Smooth muscle cell (in vitro differentiated cells): Measurements from ENCODE around the gene HNRNPU. TPM values are rescaled to one million over a fixed set of nuclear protein-coding genes. Genes with fewer than 3 reads are reported as not detected.
A peak's percentile ranks its signal among the peaks of the same experiment; 100 is the strongest.

Experiments used
- DNase-seq: peaks from one replicate; lab custom pipeline; 2025; ENCODE audit not compliant: unreplicated experiment; lab: John Stamatoyannopoulos, UW
- H2AFZ ChIP-seq: fragments of 200-600 bp; sonication (generic); 2 replicates; pipeline ENCODE4 v1.6.0; 2016; ENCODE audit warnings: antibody characterized with exemption, low read depth, mild to moderate bottlenecking
- H3F3A ChIP-seq: fragments of 200-600 bp; sonication (generic); 2 replicates; pipeline ENCODE4 v1.6.0; 2017; ENCODE audit warnings: antibody characterized with exemption, low read depth
- H3K27ac ChIP-seq: fragments of 200-600 bp; sonication (generic); 2 replicates; pipeline ENCODE4 v1.5.1; 2016; ENCODE audit warnings: low read depth, mild to moderate bottlenecking
- H3K27me3 ChIP-seq: fragments of 200-600 bp; sonication (generic); 2 replicates; pipeline ENCODE4 v1.6.1; 2016; ENCODE audit warnings: low read depth, mild to moderate bottlenecking
- H3K36me3 ChIP-seq: fragments of 200-600 bp; sonication (generic); 2 replicates; pipeline ENCODE4 v1.5.1; 2016; ENCODE audit warnings: low read depth
- H3K4me1 ChIP-seq: fragments of 200-600 bp; sonication (generic); 2 replicates; pipeline ENCODE4 v1.5.1; 2016; ENCODE audit warnings: low read depth
- H3K4me2 ChIP-seq: fragments of 200-600 bp; sonication (generic); 2 replicates; pipeline ENCODE4 v1.6.0; 2016; ENCODE audit warnings: mild to moderate bottlenecking
- H3K4me3 ChIP-seq: fragments of 200-600 bp; sonication (generic); 2 replicates; pipeline ENCODE4 v1.5.1; 2016; ENCODE audit warnings: mild to moderate bottlenecking
- H3K79me2 ChIP-seq: fragments of 200-600 bp; sonication (generic); 2 replicates; pipeline ENCODE4 v1.6.0; 2016; ENCODE audit warnings: low read depth, mild to moderate bottlenecking
- H3K9ac ChIP-seq: fragments of 200-600 bp; sonication (generic); 2 replicates; pipeline ENCODE4 v1.6.0; 2016; ENCODE audit warnings: low read depth
- H3K9me3 ChIP-seq: fragments of 200-600 bp; sonication (generic); replicated peaks from 2 replicates; pipeline ENCODE4 v1.5.1; 2016; ENCODE audit warnings: low read depth
- H4K20me1 ChIP-seq: fragments of 200-600 bp; sonication (generic); 2 replicates; pipeline ENCODE4 v1.6.0; 2016; ENCODE audit warnings: low read depth
- CTCF ChIP-seq: fragments of 200-600 bp; sonication (generic); IDR thresholded peaks from 2 replicates; pipeline ENCODE4 v1.5.1; 2017; ENCODE audit warnings: borderline replicate concordance, mild to moderate bottlenecking, antibody characterized with exemption; ENCODE audit not compliant: insufficient read depth, poor library complexity, severe bottlenecking
- WGBS: methylation state at CpG from one replicate; pipeline ENCODE4 v1.1.7; 2016; ENCODE audit warnings: low lambda C conversion rate; 5-methylcytosine and 5-hydroxymethylcytosine counted together
- polyA plus RNA-seq: library from polyadenylated mRNA; unstranded; fragments of >200 nt; fragmentation: Nextera tagmentation; extraction: Ambion mirVana; gene quantifications from 2 replicates; pipeline ENCODE4 v1.2.1, GENCODE V29; 2016
- total RNA-seq: library from RNA; depleted of rRNA; stranded (reverse); fragments of >200 nt; gene quantifications from 2 replicates; pipeline ENCODE4 v1.2.3, GENCODE V29; 2014

The HNRNPU gene
- total and polyA plus RNA-seq, 2 experiments from 2014 or later = 198 to 286 TPM

GRCh38 chr1:244862699-244863490 lies 1.4 kb downstream of the HNRNPU start:
- peak overlapping the region; percentile 99 for H3K9ac ChIP-seq
- peaks cover 48% of the 10 kb centered on the region for H3K4me1 ChIP-seq
- peaks cover 50% of the 10 kb centered on the region for H4K20me1 ChIP-seq
- H3K9me3 ChIP-seq = no peaks in the 10 kb centered on the region
- DNase-seq = peak; percentile 88
- H3F3A ChIP-seq = peaks cover 19% of the 10 kb centered on the region
- H3K4me3 ChIP-seq = peak overlapping the region; percentile 97
- TF ChIP-seq CTCF = no peak
- H3K27me3 ChIP-seq = no peaks in the 10 kb centered on the region
- H3K36me3 ChIP-seq = peaks cover 18% of the 10 kb centered on the region
- 1% methylated on average over 24 of the region's 87 CpGs for WGBS
- no peak overlapping the region for H2AFZ ChIP-seq
- H3K79me2 ChIP-seq = peaks cover 60% of the 10 kb centered on the region
- H3K4me2 ChIP-seq = peak overlapping the region; percentile 90
- H3K27ac ChIP-seq = peak overlapping the region; percentile 99

- peak overlapping the region; percentile 90 for H3K4me2 ChIP-seq
- peaks cover 66% of the 10 kb centered on the region for H3K79me2 ChIP-seq
- no peak for DNase-seq
- H3K4me1 ChIP-seq = peaks cover 48% of the 10 kb centered on the region
- no peaks in the 10 kb centered on the region for H3K27me3 ChIP-seq
- H3K36me3 ChIP-seq = peaks cover 24% of the 10 kb centered on the region
- H2AFZ ChIP-seq = no peak overlapping the region
- peak overlapping the region; percentile 97 for H3K4me3 ChIP-seq
- under 1% methylated on average over 7 of the region's 7 CpGs for WGBS
- peak overlapping the region; percentile 99 for H3K9ac ChIP-seq
- peaks cover 56% of the 10 kb centered on the region for H4K20me1 ChIP-seq
- H3F3A ChIP-seq = peaks cover 21% of the 10 kb centered on the region
- H3K27ac ChIP-seq = peak overlapping the region; percentile 99
- TF ChIP-seq CTCF = no peak
- H3K9me3 ChIP-seq = no peaks in the 10 kb centered on the region
These were observed 2.0 kb downstream of the HNRNPU start for GRCh38 chr1:244862354-244862698.

- Histone ChIP-seq H4K20me1 (peaks cover 62% of the 10 kb centered on the region), H3K4me3 (peak overlapping the region; percentile 97), H3K79me2 (peaks cover 72% of the 10 kb centered on the region), H3F3A (peaks cover 20% of the 10 kb centered on the region), H3K9me3 (no peaks in the 10 kb centered on the region), H3K27ac (peak overlapping the region; percentile 99), H3K27me3 (no peaks in the 10 kb centered on the region), H2AFZ (no peak overlapping the region), H3K4me2 (peak overlapping the region; percentile 90), H3K9ac (peak overlapping the region; percentile 99), H3K36me3 (peaks cover 29% of the 10 kb centered on the region), H3K4me1 (peaks cover 48% of the 10 kb centered on the region)
- DNase-seq = no peak
- TF ChIP-seq CTCF = no peak
- 0% methylated on average over 2 of the region's 2 CpGs for WGBS
These were observed 2.7 kb downstream of the HNRNPU start for GRCh38 chr1:244861683-244862082.
